Fibroblast of skin of left biceps (primary cell): ENCODE results near the gene RNF31.
A peak's percentile ranks its signal among the peaks of the same experiment; 100 is the strongest.

ENCODE experiments used
- DNase-seq, 2 experiments: peaks; one replicate each; pipeline ENCODE4 v3.0.0-alpha.2; 2013; ENCODE audit warnings: low read depth in 2 of 2

Gene RNF31

GRCh38 chr14:24116128-24116814 is 31.0 kb upstream of the RNF31 start:
- DNase-seq: no peak

GRCh38 chr14:24117179-24117578 is 30.1 kb upstream of the RNF31 start:
- no peak for DNase-seq

- no peak for DNase-seq
Measured at GRCh38 chr14:24119691-24120090, 27.6 kb upstream of the RNF31 start.

- no peak for DNase-seq
Measured at GRCh38 chr14:24121210-24121609, 26.1 kb upstream of the RNF31 start.

GRCh38 chr14:24122416-24122815 is 24.9 kb upstream of the RNF31 start:
- DNase-seq: no peak

GRCh38 chr14:24122898-24123297 is 24.4 kb upstream of the RNF31 start:
- DNase-seq: no peak

- no peak for DNase-seq
Measured at GRCh38 chr14:24123424-24124417, 23.6 kb upstream of the RNF31 start.

GRCh38 chr14:24126939-24127338 is 20.4 kb upstream of the RNF31 start:
- DNase-seq: no peak

- no peak for DNase-seq
Measured at GRCh38 chr14:24127673-24128072, 19.6 kb upstream of the RNF31 start.

GRCh38 chr14:24129410-24129998 is 17.8 kb upstream of the RNF31 start:
- DNase-seq: no peak

GRCh38 chr14:24130380-24130716 is 16.9 kb upstream of the RNF31 start, which contains the start of gene FITM1:
Gene FITM1, plus strand, starts transcription at chr14:24130659. Its CDS starts 905 bp downstream, at chr14:24131564.
- DNase-seq: no peak

- DNase-seq: no peak
Measured at GRCh38 chr14:24130717-24131548, 16.4 kb upstream of the RNF31 start.

GRCh38 chr14:24131549-24131966 is 15.7 kb upstream of the RNF31 start:
- DNase-seq: no peak

GRCh38 chr14:24132061-24132685 is 15.1 kb upstream of the RNF31 start:
- DNase-seq: no peak

- DNase-seq: no peak
Measured at GRCh38 chr14:24132976-24133375, 14.3 kb upstream of the RNF31 start.

- DNase-seq: no peak
Measured at GRCh38 chr14:24133735-24134134, 13.6 kb upstream of the RNF31 start.

GRCh38 chr14:24135584-24135833 is 11.8 kb upstream of the RNF31 start:
- no peak for DNase-seq

- DNase-seq: peak; percentile 44 to 58
Measured at GRCh38 chr14:24135834-24136683, 11.2 kb upstream of the RNF31 start, which contains the start of gene PSME1. Gene PSME1, plus strand, starts transcription at chr14:24136194. Its CDS starts 69 bp downstream, at chr14:24136263.

GRCh38 chr14:24136684-24137528 is 10.4 kb upstream of the RNF31 start:
- no peak for DNase-seq
